Suprapubic skin (tissue), 3 donors: ENCODE measurements around the gene TBC1D5.

Experiments
- EP300 ChIP-seq: sonication (generic); formaldehyde crosslinking; IDR thresholded peaks from one replicate; pipeline ENCODE4 v1.6.1; 2017; ENCODE audit warnings: antibody characterized with exemption
- POLR2A ChIP-seq, 2 donors: fragments of 450-650 bp; IDR thresholded peaks; one replicate each; pipeline ENCODE4 v1.6.1; 2017; ENCODE audit warnings: antibody characterized with exemption in 2 of 2, mild to moderate bottlenecking in 2 of 2, moderate library complexity in 2 of 2
- TF ChIP-seq, protein P1 (sequence below), 2 donors: fragments of 200-600 bp in 1 of 2; fragments of 450-650 bp in 1 of 2; sonication (generic) in 1 of 2; IDR thresholded peaks; one replicate each; pipeline ENCODE4 v1.5.1; 2016 to 2019; ENCODE audit warnings: antibody characterized with exemption in 2 of 2, mild to moderate bottlenecking in 1 of 2, moderate library complexity in 1 of 2

DNA sequence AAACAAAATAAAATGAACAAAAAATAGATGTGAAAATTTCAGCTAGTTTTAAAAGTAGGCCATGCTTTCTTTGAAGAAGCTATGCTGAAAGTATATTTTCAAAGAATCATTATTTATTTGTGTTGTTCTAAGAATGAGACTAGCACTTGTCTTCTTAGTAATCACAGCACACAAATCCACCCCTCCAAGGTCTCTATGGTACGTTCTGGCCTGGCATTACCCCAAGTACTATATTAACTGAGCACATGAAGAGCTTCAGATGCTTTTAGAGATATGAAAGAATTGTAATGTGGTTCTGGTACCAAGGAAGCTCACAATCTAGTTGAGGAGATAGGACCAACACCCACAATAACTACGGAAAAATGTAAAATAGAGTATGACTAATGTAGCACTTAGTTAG is 441.2 kb downstream of the TBC1D5 start:
- TF ChIP-seq, protein P1, sequence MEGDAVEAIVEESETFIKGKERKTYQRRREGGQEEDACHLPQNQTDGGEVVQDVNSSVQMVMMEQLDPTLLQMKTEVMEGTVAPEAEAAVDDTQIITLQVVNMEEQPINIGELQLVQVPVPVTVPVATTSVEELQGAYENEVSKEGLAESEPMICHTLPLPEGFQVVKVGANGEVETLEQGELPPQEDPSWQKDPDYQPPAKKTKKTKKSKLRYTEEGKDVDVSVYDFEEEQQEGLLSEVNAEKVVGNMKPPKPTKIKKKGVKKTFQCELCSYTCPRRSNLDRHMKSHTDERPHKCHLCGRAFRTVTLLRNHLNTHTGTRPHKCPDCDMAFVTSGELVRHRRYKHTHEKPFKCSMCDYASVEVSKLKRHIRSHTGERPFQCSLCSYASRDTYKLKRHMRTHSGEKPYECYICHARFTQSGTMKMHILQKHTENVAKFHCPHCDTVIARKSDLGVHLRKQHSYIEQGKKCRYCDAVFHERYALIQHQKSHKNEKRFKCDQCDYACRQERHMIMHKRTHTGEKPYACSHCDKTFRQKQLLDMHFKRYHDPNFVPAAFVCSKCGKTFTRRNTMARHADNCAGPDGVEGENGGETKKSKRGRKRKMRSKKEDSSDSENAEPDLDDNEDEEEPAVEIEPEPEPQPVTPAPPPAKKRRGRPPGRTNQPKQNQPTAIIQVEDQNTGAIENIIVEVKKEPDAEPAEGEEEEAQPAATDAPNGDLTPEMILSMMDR (IDR thresholded peaks at IDR 0.05): no peak
- no peak for TF ChIP-seq POLR2A (IDR thresholded peaks at IDR 0.05)
- no peak for TF ChIP-seq EP300
